DOHH2 (cell line): ENCODE results near the gene ADARB1.

ENCODE experiments used
- H3F3A ChIP-seq: fragments of 200-600 bp; sonication (generic), shearing (Covaris generic); 2 replicates; pipeline ENCODE4 v1.6.0; 2016; ENCODE audit warnings: antibody characterized with exemption, mild to moderate bottlenecking; ENCODE audit not compliant: control insufficient read depth, insufficient read depth
- H3K27ac ChIP-seq: fragments of 200-600 bp; sonication (generic); 2 replicates; pipeline ENCODE4 v1.5.1; 2014; ENCODE audit warnings: low read depth, mild to moderate bottlenecking, low read length, moderate library complexity
- H3K27me3 ChIP-seq: fragments of 200-600 bp; sonication (generic); 2 replicates; pipeline ENCODE4 v1.6.1; 2014; ENCODE audit warnings: mild to moderate bottlenecking, low read length, mixed read lengths; ENCODE audit not compliant: control insufficient read depth
- H3K36me3 ChIP-seq: fragments of 200-600 bp; sonication (generic); 2 replicates; pipeline ENCODE4 v1.6.1; 2014; ENCODE audit warnings: mild to moderate bottlenecking, low read length, moderate library complexity, mixed read lengths; ENCODE audit not compliant: control insufficient read depth
- H3K4me1 ChIP-seq: fragments of 200-600 bp; sonication (generic); 2 replicates; pipeline ENCODE4 v1.6.1; 2014; ENCODE audit warnings: mild to moderate bottlenecking, low read length, mixed read lengths; ENCODE audit not compliant: control insufficient read depth
- H3K4me2 ChIP-seq: fragments of 200-600 bp; sonication (generic); 2 replicates; pipeline ENCODE4 v1.6.0; 2014; ENCODE audit warnings: mild to moderate bottlenecking, low read length, moderate library complexity
- H3K4me3 ChIP-seq: fragments of 200-600 bp; sonication (generic); 2 replicates; pipeline ENCODE4 v1.5.1; 2014; ENCODE audit warnings: mild to moderate bottlenecking, low read length, mixed read lengths
- H3K79me2 ChIP-seq: fragments of 200-600 bp; sonication (generic); 2 replicates; pipeline ENCODE4 v1.6.1; 2014; ENCODE audit warnings: mild to moderate bottlenecking, low read length, mixed read lengths; ENCODE audit not compliant: control insufficient read depth
- H3K9me2 ChIP-seq: fragments of 200-600 bp; sonication (generic); replicated peaks from 2 replicates; pipeline ENCODE4 v1.6.1; 2014; ENCODE audit warnings: mild to moderate bottlenecking, low read length, mixed read lengths; ENCODE audit not compliant: control insufficient read depth
- H3K9me3 ChIP-seq: fragments of 200-600 bp; sonication (generic); 2 replicates; pipeline ENCODE4 v1.6.1; 2014; ENCODE audit warnings: antibody characterized with exemption, low read length, mixed read lengths; ENCODE audit not compliant: control insufficient read depth, insufficient read depth
- H4K20me1 ChIP-seq: fragments of 200-600 bp; sonication (generic); 2 replicates; pipeline ENCODE4 v1.6.0; 2014; ENCODE audit warnings: low read depth, mild to moderate bottlenecking, antibody characterized with exemption, low read length, moderate library complexity; ENCODE audit not compliant: control insufficient read depth, insufficient read depth
- EZH2phosphoT487 ChIP-seq: fragments of 200-600 bp; sonication (generic); IDR thresholded peaks from 2 replicates; pipeline ENCODE4 v1.6.1; 2017; ENCODE audit warnings: borderline replicate concordance, mild to moderate bottlenecking, antibody characterized with exemption, low read length, moderate library complexity, mixed read lengths
- TF ChIP-seq, protein P1 (sequence below): fragments of 200-600 bp; sonication (generic); IDR thresholded peaks from one replicate; pipeline ENCODE4 v1.5.1; 2014; ENCODE audit warnings: antibody characterized with exemption, mild to moderate bottlenecking, low read depth, low read length; ENCODE audit not compliant: poor library complexity, severe bottlenecking

ADARB1 gene

DNA sequence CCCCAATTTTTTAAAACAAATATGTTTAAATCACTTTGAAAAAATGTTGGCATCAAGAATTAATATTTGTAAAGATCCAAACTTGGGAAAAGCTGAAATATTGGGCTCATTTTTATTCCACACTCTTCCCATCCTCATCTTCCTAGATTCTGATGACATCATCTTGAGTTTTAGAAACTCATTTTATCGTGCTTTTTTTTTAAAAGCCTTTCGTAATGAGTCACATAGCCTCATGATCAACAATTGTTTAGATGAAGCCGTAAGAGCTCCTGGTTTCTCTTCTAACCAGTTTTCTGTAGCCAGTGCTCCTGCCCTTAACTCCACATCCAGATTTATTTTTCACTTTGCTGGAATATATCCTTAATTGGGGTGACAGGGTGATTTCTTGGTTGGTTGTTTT lies 134.7 kb downstream of the ADARB1 start:
- Histone ChIP-seq H3K4me1 (no peaks in the 10 kb centered on the region), H3K4me3 (no peak overlapping the region), H3K27me3 (peaks cover 3% of the 10 kb centered on the region; the same call in 1 of the 2 replicates), H3K4me2 (no peak overlapping the region), H3K9me2 (no peaks in the 10 kb centered on the region), H3K36me3 (no peaks in the 10 kb centered on the region), H3F3A (no peaks in the 10 kb centered on the region), H3K79me2 (no peaks in the 10 kb centered on the region), H3K9me3 (no peaks in the 10 kb centered on the region), H4K20me1 (no peaks in the 10 kb centered on the region), H3K27ac (no peak overlapping the region)
- TF ChIP-seq EZH2phosphoT487: no peak
- TF ChIP-seq, protein P1, sequence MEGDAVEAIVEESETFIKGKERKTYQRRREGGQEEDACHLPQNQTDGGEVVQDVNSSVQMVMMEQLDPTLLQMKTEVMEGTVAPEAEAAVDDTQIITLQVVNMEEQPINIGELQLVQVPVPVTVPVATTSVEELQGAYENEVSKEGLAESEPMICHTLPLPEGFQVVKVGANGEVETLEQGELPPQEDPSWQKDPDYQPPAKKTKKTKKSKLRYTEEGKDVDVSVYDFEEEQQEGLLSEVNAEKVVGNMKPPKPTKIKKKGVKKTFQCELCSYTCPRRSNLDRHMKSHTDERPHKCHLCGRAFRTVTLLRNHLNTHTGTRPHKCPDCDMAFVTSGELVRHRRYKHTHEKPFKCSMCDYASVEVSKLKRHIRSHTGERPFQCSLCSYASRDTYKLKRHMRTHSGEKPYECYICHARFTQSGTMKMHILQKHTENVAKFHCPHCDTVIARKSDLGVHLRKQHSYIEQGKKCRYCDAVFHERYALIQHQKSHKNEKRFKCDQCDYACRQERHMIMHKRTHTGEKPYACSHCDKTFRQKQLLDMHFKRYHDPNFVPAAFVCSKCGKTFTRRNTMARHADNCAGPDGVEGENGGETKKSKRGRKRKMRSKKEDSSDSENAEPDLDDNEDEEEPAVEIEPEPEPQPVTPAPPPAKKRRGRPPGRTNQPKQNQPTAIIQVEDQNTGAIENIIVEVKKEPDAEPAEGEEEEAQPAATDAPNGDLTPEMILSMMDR: no peak

GRCh38 chr21:45209685-45210284 lies 135.4 kb downstream of the ADARB1 start:
- H3K36me3 ChIP-seq: no peaks in the 10 kb centered on the region
- no peak overlapping the region for H3K4me2 ChIP-seq
- TF ChIP-seq, protein P1: no peak
- no peak for TF ChIP-seq EZH2phosphoT487
- no peaks in the 10 kb centered on the region for H3F3A ChIP-seq
- H3K4me1 ChIP-seq: no peaks in the 10 kb centered on the region
- no peaks in the 10 kb centered on the region for H3K9me2 ChIP-seq
- no peak overlapping the region for H3K4me3 ChIP-seq
- H3K79me2 ChIP-seq: no peaks in the 10 kb centered on the region
- peaks cover 3% of the 10 kb centered on the region; the same call in 1 of the 2 replicates for H3K27me3 ChIP-seq
- H3K9me3 ChIP-seq: no peaks in the 10 kb centered on the region
- H4K20me1 ChIP-seq: no peaks in the 10 kb centered on the region
- no peak overlapping the region for H3K27ac ChIP-seq

- Histone ChIP-seq H3K27ac (no peak overlapping the region), H4K20me1 (no peaks in the 10 kb centered on the region), H3K9me2 (no peaks in the 10 kb centered on the region), H3K27me3 (peaks cover 3% of the 10 kb centered on the region; the same call in 1 of the 2 replicates), H3K36me3 (no peaks in the 10 kb centered on the region), H3K4me2 (no peak overlapping the region), H3K9me3 (no peaks in the 10 kb centered on the region), H3K4me3 (no peak overlapping the region), H3K79me2 (no peaks in the 10 kb centered on the region), H3F3A (no peaks in the 10 kb centered on the region), H3K4me1 (no peaks in the 10 kb centered on the region)
- TF ChIP-seq, protein P1: no peak
- TF ChIP-seq EZH2phosphoT487: no peak
Observed at GRCh38 chr21:45210461-45210983, 136.1 kb downstream of the ADARB1 start.
